Measurements from ENCODE around the gene ABCA4. TPM values are rescaled to one million over a fixed set of nuclear protein-coding genes. Genes with fewer than 3 reads are reported as not detected.

ABCA4 gene
- total and polyA plus RNA-seq, 5 donors: 0.06 to 0.19 (median 0.09) TPM; not detected in 2

DNA sequence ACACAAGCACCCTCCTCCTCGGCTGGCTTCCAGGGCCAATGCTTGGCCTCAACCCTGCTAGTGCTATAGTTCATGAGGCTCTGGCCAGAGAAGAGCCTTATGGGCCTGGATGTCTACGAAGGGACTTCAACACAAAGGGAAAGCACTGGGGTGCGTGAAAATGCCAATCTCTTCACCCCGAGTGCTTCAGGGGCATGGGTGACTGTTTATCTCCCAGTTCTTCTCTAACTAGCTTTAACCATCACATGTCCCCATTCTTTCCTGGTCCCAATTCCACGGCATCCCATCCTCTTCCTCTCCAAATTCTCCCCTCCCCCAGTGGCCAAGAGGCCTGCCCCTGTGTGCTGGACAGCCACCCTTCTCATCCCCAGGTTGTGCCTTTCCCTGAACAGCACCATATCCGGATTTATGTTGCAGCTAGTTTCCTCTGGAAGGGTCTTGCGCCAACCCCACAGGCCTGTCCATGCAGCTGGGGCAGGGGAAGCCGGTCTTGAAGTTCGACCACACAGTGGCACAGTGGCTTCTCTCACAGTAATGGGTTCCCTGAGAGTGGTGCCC lies 16.7 kb downstream of the ABCA4 start:
- H3K27ac ChIP-seq (ENCODE audit: low read length): no peak overlapping the region
- WGBS: 87% methylated on average over 9 of the region's 9 CpGs
- ATAC-seq (no peak), DNase-seq (no peak)
- H3K9me3 ChIP-seq (ENCODE audit: control insufficient read depth, low read length): no peaks in the 10 kb centered on the region
- H3K27me3 ChIP-seq (ENCODE audit: control insufficient read depth, insufficient read depth): no peaks in the 10 kb centered on the region
- intact Hi-C loops (cut with DNase I): no loop called here
- H3K4me1 ChIP-seq (ENCODE audit: control insufficient read depth, insufficient read depth, low read length): no peaks in the 10 kb centered on the region
- H3K4me3 ChIP-seq (ENCODE audit: low read length): no peak overlapping the region

DNA sequence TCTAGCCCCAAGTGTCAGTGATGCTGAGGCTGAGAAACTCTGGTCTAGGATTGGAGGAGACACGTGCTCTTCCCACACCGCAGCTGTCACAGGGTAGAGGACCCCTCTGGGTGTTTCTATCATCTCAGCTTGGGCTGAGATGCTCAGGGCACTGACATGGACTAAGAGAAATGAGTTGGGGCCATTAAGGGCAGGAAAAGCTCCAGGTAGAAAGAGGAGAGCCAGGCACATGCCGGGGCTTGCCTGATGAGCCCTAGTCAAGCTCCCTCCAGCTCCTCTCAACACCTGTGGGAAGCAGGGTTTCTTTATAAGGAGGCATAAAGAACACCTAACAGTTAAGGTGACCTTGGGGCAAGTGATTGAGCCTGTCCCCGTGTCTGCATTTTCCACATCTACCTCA lies 17.3 kb downstream of the ABCA4 start:
- ATAC-seq (no peak), DNase-seq (no peak)
- H3K9me3 ChIP-seq (ENCODE audit: control insufficient read depth, low read length): no peaks in the 10 kb centered on the region
- no peaks in the 10 kb centered on the region for H3K4me1 ChIP-seq (ENCODE audit: control insufficient read depth, insufficient read depth, low read length)
- no peaks in the 10 kb centered on the region for H3K27me3 ChIP-seq (ENCODE audit: control insufficient read depth, insufficient read depth)
- H3K4me3 ChIP-seq (ENCODE audit: low read length): no peak overlapping the region
- H3K27ac ChIP-seq (ENCODE audit: low read length): no peak overlapping the region
- 91% methylated on average over 4 of the region's 4 CpGs for WGBS
- intact Hi-C loops (cut with DNase I): no loop called here

DNA sequence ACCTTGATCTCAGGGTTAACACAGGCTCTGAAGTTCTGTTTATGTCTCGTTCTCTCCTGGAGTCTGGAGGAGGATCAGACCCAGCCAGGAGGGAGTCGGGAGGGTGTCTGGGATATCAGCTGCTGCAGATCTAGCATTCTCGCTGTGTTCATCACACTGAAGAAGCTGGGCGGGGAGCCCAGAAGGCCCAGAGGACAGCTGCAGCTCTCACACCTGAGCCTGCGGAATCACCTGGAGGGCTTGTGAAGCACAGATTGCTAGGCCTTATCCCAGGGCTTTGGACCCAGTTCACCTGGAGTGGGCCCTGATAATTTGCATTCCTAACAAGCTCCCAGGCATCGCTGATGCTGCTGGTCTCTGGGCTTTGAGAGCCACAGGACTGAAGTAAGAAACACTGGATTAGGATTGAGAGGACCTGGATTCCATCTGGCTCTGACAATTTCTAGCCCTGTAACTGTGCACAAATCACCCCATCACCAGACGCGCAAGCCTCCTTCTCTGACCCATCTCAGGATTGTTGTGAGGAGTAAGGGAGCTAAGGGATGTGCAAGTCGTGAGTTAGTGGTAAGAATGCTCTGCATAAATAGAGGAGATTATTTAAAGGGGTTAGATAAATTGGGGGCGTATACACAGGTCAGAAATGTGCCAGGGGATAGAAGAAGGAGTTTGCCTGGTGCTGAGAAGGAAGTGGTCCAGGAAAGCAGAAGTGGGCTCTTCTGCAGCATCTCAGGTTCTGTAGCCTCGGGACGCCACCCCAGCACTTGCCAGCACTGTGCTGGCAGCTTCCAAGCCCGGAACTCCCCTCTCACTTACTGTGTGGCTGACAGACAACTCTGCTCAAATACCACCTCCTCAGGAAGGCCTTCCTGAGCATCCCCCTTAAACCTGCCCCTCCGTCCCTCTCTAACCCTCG lies 19.1 kb downstream of the ABCA4 start:
- DNase-seq (no peak), ATAC-seq (no peak)
- no peak overlapping the region for H3K4me3 ChIP-seq (ENCODE audit: low read length)
- H3K4me1 ChIP-seq (ENCODE audit: control insufficient read depth, insufficient read depth, low read length): no peaks in the 10 kb centered on the region
- H3K27me3 ChIP-seq (ENCODE audit: control insufficient read depth, insufficient read depth): no peaks in the 10 kb centered on the region
- 85% methylated on average over 15 of the region's 15 CpGs for WGBS
- no peaks in the 10 kb centered on the region for H3K9me3 ChIP-seq (ENCODE audit: control insufficient read depth, low read length)
- no peak overlapping the region for H3K27ac ChIP-seq (ENCODE audit: low read length)
- intact Hi-C loops (cut with DNase I): no loop called here

DNA sequence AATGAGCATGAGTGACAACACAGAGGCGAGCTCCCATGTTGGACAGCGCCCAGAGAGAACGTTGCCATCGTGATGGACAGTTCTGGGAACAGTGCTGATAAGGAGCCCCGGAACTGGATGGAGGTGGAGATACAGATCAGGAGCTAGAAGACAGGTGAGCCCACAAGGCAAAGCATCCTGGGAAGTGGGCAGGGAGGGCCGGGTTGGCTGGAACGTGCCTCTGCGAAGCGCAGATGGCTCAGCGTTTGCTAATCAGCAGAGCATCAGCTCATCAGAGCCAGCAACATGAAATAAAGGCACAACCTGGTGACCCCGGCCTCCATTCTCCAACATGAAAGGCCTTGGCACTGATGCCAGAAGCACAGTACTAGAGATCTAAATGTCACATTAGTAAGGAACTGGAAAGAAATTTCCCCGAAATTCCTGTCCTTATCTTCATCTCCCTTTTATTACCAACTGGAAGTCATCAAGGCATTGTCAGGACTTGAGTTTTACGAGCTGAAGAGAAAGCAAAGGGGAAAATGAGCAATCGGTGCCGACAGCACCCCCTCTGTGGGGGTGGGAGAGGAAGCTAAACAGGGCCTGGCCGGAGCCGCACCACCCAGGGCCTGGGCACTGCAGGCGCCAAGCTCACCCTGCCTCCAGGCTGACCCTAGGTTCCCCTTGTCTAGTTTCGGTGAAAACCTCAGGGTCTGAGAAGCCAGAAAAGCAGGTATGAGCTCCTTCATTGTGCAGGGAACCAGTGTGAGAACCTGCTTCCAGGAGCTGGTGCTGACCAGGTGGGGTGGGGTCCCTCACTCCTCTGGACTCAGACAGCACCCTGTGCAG lies 19.9 kb downstream of the ABCA4 start:
- ATAC-seq (peak in 1 of 2 donors; percentile 32), DNase-seq (peak in 1 of 3 donors; percentile 54)
- Histone ChIP-seq H3K4me1 (ENCODE audit: control insufficient read depth, insufficient read depth, low read length) (peaks cover 3% of the 10 kb centered on the region), H3K9me3 (ENCODE audit: control insufficient read depth, low read length) (no peaks in the 10 kb centered on the region), H3K4me3 (ENCODE audit: low read length) (no peak overlapping the region), H3K27me3 (ENCODE audit: control insufficient read depth, insufficient read depth) (no peaks in the 10 kb centered on the region), H3K27ac (ENCODE audit: low read length) (no peak overlapping the region)
- WGBS: 60% methylated on average over 19 of the region's 19 CpGs
- intact Hi-C loops (cut with DNase I): no loop called here

DNA sequence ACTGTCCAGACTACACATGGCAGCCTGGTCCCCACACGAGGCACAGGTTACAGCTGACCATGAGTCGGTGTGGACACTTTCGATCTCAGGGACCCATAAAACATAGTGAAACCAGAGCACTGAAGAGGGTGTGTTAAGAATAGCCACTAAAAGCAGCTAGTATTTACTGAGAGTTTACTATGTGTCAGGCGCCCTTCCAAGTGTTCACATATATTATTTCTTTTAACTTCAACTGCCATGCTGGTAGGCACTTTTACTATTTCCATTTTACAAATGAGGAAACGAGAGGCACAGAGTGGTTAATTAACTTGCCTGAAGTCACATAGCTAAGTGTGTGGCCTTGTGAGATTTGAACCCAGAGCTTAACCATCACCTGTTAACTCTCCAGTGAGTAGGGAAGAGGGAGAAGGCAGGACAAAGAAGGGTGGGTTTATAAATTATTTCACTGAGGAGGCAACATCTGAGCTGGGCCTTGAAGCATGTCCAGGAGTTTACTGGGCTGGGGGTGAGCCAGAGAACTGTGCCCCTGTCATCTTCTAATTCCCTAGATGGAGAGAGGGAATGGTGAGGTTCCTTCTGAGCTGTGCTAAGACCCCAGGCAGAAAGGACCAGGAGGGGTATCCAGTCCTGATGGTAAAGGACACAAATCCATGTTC lies 20.7 kb downstream of the ABCA4 start:
- H3K4me1 ChIP-seq (ENCODE audit: control insufficient read depth, insufficient read depth, low read length): peaks cover 3% of the 10 kb centered on the region
- intact Hi-C loops (cut with DNase I): no loop called here
- no peak overlapping the region for H3K4me3 ChIP-seq (ENCODE audit: low read length)
- H3K27me3 ChIP-seq (ENCODE audit: control insufficient read depth, insufficient read depth): no peaks in the 10 kb centered on the region
- H3K9me3 ChIP-seq (ENCODE audit: control insufficient read depth, low read length): no peaks in the 10 kb centered on the region
- H3K27ac ChIP-seq (ENCODE audit: low read length): no peak overlapping the region
- ATAC-seq (no peak), DNase-seq (no peak)
- WGBS: 94% methylated on average over 5 of the region's 5 CpGs

DNA sequence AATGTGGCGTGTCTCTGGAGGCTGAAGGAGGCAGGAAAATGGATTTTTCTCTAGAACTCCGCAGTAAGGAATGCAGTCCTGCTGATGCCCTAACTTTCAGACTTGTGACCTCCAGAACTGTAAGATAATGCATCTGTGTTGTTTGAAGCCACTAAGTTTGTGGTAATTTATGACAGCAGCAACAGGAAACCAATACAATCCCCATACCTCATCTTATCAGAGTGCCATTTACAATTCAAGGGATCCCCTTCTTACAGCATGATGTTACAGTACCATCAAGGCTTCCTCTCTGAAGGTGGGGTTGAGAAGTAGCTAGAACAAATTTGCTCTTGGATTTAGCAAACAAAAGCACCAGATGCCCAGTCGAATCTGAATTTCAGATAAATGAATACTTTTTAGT lies 21.6 kb downstream of the ABCA4 start:
- Histone ChIP-seq H3K9me3 (ENCODE audit: control insufficient read depth, low read length) (no peaks in the 10 kb centered on the region), H3K27me3 (ENCODE audit: control insufficient read depth, insufficient read depth) (no peaks in the 10 kb centered on the region), H3K27ac (ENCODE audit: low read length) (no peak overlapping the region), H3K4me1 (ENCODE audit: control insufficient read depth, insufficient read depth, low read length) (peaks cover 6% of the 10 kb centered on the region), H3K4me3 (ENCODE audit: low read length) (no peak overlapping the region)
- DNase-seq: no peak
- intact Hi-C loops (cut with DNase I): no loop called here
- WGBS: 78% methylated on average over 3 of the region's 3 CpGs
- ATAC-seq: no peak

DNA sequence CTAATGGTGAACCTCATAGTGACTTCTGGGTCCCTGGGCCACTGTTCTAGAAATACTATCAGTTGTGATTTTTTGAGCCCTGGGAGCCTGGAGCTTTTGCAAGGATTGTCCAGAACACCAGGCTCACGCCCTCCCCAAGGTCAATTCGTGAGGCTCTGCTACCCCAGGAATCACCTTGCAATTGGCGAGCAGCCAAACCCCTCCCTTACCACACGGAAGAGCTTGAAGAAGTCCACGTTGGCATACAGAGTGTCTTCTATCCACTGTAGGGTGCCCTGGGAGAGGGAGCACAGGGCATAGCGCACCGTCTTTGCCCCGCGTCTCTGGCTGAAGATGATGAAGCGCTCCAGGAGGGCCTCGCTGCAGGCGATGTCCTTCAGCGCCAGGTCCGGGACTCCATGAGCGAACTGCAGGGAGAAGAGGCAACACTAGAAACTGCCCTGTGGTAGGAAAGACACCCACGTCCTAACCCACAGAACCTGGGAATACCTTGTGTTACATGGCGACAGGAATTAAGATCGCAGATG lies 22.3 kb downstream of the ABCA4 start:
- ATAC-seq (no peak), DNase-seq (peak; percentile 26 to 59 (median 55))
- H3K9me3 ChIP-seq (ENCODE audit: control insufficient read depth, low read length): no peaks in the 10 kb centered on the region
- no peaks in the 10 kb centered on the region for H3K27me3 ChIP-seq (ENCODE audit: control insufficient read depth, insufficient read depth)
- H3K27ac ChIP-seq (ENCODE audit: low read length): no peak overlapping the region
- H3K4me3 ChIP-seq (ENCODE audit: low read length): no peak overlapping the region
- 91% methylated on average over 18 of the region's 18 CpGs for WGBS
- peaks cover 10% of the 10 kb centered on the region for H3K4me1 ChIP-seq (ENCODE audit: control insufficient read depth, insufficient read depth, low read length)
- intact Hi-C loops (cut with DNase I): no loop called here

DNA sequence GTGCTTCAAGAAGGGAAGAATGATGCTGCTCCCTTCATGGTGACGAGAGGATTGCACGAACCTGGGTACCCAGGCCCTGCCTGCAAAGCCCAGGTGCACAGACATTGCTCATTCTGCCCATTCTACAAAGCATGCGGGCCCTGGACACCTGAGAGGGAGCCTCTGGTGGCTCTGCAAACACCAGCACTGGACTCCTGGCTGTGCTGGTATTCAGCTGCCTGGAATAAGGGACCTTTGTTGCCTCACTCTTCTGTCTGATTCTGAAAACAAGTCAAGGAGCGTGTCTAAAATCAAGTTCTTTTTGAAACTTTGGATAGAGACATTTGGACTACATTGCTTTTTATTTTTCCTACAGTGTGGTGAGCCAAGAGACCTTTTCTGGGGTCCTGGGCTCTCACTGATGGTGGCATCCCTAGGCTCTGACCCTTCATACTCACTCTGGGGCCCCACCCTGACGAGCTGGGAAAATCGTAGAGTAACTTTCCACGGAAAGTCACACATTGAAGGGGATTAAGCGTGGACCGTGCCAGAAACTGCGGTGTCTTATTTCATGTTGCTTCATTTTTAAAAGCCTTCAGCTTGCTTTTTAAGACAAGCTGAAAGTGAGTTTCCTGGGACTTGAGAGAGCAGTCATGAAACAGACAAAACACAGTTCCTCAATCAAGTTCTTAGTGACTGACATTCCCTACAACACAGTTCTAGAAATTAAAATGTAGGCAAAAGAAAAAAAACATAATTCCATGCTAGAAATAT lies 24.0 kb downstream of the ABCA4 start:
- DNase-seq (peak in 2 of 3 donors; percentile 55 to 80), ATAC-seq (no peak)
- 70% methylated on average over 10 of the region's 10 CpGs for WGBS
- Histone ChIP-seq H3K9me3 (ENCODE audit: control insufficient read depth, low read length) (no peaks in the 10 kb centered on the region), H3K27ac (ENCODE audit: low read length) (peak overlapping the region; percentile 80), H3K27me3 (ENCODE audit: control insufficient read depth, insufficient read depth) (no peaks in the 10 kb centered on the region), H3K4me3 (ENCODE audit: low read length) (no peak overlapping the region), H3K4me1 (ENCODE audit: control insufficient read depth, insufficient read depth, low read length) (peaks cover 19% of the 10 kb centered on the region)
- intact Hi-C loops (cut with DNase I): no loop called here

DNA sequence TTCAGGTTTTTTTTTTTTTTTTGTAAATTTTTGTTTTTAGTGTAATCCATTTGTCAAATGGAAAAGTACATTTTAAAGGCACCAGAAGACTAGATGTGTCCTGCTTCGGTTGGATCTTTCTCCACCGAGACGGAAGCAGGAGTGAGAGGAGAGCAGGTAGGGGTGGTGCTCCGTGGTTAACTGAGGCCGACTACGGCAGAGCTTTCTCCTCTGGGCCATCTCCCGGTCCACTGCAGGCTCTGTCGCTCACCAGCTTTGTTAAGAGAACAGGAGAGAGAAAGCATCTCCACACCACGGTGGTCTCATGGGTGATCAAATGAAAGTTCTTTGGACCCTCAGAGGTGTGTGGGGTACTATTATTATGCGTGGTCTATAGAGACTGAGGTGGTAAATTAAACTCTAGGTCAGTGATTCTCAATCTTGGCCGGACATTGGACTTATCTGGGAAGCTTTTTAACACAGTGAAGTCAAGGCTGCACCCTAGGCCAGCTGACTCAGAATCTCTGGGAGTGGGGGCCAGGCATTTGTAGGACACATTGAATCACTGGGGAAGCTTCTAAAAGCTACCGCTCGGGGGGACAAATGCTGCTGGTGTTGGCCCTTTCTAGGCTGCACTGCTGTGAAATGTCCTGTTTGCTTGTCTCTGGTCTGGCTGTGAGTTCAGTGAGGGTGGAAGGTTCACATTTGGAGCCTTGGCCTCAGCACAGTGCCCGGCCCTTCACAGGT lies 25.0 kb downstream of the ABCA4 start:
- no peaks in the 10 kb centered on the region for H3K9me3 ChIP-seq (ENCODE audit: control insufficient read depth, low read length)
- peak overlapping the region; percentile 96 for H3K27ac ChIP-seq (ENCODE audit: low read length)
- 65% methylated on average over 14 of the region's 14 CpGs for WGBS
- H3K27me3 ChIP-seq (ENCODE audit: control insufficient read depth, insufficient read depth): no peaks in the 10 kb centered on the region
- peak; percentile 71 to 82 (median 72) for DNase-seq
- no peak overlapping the region for H3K4me3 ChIP-seq (ENCODE audit: low read length)
- peaks cover 20% of the 10 kb centered on the region for H3K4me1 ChIP-seq (ENCODE audit: control insufficient read depth, insufficient read depth, low read length)
- peak; percentile 73 to 74 for ATAC-seq
- intact Hi-C loops (cut with DNase I): no loop called here
